H54 (cell line): Measurements from ENCODE around the gene CARD10.
A peak's percentile ranks its signal among the peaks of the same experiment; 100 is the strongest.

ENCODE experiments used
- DNase-seq: peaks from one replicate; pipeline ENCODE4 v3.0.0; 2011; ENCODE audit warnings: low spot score, mixed read lengths; ENCODE audit not compliant: insufficient read length
- FAIRE-seq: peaks from 3 replicates; lab custom pipeline; 2011; peaks lifted over from hg19 to GRCh38; lab: Jason Lieb, UNC
- POLR2A ChIP-seq: IDR thresholded peaks from 2 replicates; pipeline ENCODE4 v1.6.1; 2011; ENCODE audit warnings: low read depth, mild to moderate bottlenecking, low read length

Gene CARD10

GRCh38 chr22:37526376-37526775 is 7.2 kb upstream of the CARD10 start:
- FAIRE-seq (no peak), DNase-seq (no peak)

DNA sequence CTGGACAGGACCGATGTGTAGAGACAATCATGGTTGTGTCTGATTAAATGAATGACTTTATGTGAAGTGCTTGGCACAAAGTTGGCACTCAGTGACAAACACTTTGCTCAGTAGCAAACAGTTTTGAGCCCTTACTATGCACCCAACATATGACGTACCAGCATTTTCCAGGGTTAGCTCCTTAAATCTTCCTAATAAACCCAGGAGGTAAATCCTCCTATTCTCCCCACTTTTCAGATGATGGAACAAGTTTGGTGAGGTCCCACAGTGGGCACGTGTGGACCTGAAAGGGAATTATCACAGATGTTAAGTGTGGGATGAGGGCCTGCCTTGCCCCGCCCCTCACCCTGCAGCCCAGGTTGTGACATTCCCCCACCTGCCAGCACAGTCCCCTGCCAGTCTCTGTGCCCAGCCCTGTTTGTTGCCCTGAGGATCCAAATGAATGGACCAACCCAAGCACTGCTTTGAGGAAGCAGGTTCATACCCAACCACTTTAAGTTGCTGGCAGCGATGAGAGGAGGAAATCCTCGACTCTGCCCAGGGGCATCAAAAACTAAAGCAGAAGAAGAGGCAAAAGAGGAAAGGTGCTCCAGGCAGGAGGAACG is 6.6 kb upstream of the CARD10 start:
- DNase-seq (no peak), FAIRE-seq (no peak)
- TF ChIP-seq POLR2A = no peak

More at GRCh38 chr22:37526376-37526775, 7.2 kb upstream of the CARD10 start:
- TF ChIP-seq POLR2A = no peak

- FAIRE-seq = no peak
- TF ChIP-seq POLR2A = no peak
- DNase-seq = peak; percentile 77
Observed at GRCh38 chr22:37525073-37525745, 6.0 kb upstream of the CARD10 start.

DNA sequence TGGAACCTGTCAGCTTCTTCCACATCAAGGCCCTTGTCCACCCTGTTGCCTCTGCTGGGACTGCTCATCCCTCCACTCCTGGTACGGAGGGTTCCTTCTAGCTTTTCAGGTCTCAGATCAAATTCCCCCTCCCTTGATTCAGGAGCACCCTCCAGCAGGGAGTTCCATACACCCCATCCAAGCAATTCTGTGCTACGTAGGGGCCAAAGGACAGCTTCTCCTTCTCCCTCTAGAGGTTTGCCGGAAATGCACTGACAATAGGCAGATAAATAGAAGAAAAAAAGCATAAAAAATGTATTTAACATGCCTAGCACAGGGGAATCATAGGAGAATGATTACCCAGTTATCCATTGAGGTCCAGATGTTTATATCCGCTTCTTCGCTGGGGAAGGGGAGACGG is 3.3 kb upstream of the CARD10 start:
- FAIRE-seq = no peak
- no peak for TF ChIP-seq POLR2A
- no peak for DNase-seq

DNA sequence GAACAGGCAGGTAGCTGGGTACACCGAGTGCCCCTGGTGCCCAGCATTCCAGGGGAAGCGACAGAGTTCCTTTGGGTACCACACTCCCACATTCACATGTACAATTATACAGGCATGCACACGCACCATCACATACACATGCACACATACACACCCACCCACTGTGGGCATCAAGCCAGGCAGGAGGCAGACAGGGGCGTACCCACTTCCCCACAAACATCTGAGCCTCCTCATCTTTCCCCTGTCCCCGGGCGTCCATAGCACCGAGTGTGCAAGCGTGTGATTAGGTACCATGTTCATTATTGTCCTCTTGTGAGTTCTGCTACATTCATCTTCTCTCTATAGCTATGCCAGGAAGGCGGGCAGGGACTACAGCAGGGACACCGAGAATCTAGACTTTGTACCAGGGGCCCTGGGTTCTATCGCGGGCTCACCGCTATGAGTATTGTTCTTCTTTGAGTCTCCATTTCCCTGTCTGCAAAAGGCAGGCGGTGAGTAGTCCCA is 2.1 kb upstream of the CARD10 start:
- DNase-seq (no peak), FAIRE-seq (no peak)
- no peak for TF ChIP-seq POLR2A

GRCh38 chr22:37520776-37521191 is 1.6 kb upstream of the CARD10 start:
- no peak for TF ChIP-seq POLR2A
- no peak for DNase-seq
- no peak for FAIRE-seq

DNA sequence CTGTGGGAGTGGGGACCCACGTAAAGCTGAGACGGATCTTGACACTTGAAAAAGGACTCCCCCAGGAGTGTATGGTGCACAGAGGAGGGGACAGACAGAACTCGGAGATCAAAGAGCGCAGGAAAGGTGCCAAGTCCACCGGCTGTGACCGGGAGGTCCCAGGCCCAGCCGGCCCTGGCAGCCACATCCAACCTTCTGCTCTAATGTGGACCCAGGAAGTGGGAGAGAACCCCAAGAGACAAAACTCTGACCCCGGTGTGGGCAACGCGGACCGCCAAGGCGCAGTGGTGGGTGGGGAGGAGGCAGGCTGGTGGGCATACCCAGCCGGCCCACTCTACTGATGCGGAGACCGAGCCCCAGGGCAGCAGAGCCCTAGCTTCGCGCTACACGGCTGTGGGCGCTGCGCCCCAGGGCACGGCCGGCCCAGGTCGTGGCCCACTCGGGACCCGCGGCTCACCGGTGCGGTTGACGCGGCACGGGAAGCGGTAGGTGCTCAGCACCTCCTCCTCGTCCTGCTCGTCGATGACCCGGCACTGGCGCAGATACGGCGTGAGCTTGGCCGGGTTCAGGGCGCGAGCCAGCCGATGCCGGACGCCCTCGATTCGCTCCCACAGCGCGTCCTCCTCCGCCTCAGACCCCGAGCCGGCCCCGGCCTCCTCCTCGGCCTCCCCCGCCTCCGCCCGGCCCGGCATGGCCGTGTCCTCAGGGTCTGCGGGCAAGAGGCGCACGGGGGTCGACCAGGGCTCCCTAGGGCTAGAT is 527 bp downstream of the CARD10 start:
- FAIRE-seq (no peak), DNase-seq (no peak)

DNA sequence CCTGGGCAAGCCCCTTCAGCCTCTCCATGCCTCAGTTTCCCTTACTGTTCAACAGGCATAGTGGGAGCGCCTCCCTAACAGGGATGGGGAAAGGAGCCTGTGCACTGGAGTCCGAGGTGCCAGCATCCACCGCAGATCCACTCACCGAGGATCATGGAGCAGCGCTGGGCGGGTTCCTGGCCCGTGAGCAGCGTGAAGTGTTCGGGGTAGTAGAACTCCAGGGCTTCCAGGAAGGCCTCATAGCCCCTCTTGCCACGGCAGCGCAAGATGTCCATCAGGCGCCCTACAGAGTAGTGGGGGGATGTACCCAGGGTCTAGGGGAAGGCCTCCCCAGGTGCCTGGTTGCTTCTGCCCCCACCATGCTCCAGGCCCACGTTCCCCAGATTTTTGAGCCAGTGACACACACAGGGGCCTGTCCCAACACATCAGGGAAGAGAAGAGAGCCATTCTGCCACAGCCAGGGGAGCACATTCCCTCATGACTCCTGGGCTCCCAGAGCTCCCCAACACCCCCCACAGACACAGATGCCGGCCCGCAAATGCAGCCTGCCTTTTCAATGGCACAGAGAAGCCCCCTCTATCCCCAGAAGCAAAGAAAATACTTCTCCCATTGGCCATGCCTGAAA is 1.3 kb downstream of the CARD10 start:
- no peak for TF ChIP-seq POLR2A
- DNase-seq (no peak), FAIRE-seq (no peak)

More for the DNA sequence above, 527 bp downstream of the CARD10 start:
- no peak for TF ChIP-seq POLR2A

- DNase-seq = no peak
- TF ChIP-seq POLR2A = no peak
- no peak for FAIRE-seq
Observed at GRCh38 chr22:37516456-37516855, 2.8 kb downstream of the CARD10 start.

DNA sequence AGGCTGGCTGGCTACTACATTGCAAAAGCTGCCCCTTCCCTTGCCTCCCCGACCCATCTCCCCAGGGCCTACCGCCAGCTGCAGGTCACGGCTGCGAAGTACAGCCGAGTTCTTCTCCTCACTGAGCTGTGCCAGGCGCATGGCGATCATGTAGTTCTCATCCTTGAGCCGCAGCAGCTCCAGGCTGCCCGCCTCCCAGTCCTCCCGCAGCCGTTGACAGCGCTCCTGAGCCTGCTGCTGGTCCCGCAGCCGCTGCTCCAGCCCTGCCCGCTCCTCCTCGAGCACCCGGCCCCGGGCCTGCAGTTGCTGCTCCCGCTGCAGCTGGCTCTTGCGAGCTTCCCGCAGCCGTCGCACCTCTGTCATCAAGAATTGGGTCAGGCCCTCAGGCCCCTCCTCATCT is 3.3 kb downstream of the CARD10 start:
- no peak for DNase-seq
- no peak for FAIRE-seq
- TF ChIP-seq POLR2A = no peak

DNA sequence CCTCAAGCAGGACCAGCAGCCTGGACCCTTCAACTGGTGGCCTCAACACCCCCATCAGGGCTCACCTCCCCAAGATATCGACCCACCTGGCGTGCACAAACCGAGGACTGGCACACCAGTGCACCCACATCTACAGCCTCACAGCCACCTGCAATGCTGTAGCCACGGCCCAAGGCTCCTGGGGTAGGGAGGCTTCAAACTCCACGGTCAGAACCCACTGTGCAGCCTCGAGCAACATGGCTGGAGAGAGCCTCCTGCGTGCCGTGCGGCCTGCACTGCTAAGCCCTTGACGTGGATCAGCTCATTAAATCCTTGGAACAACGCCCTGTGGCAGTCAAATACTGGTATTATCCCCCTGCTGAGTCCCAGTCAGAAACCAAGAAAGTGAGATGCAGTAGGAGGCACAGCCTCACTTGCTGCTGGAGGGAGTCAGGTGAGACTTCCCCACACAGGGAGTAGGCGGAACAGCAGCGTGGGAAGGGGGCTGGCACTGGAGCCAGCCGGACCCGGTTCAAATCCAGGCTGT is 4.6 kb downstream of the CARD10 start:
- no peak for TF ChIP-seq POLR2A
- no peak for FAIRE-seq

DNA sequence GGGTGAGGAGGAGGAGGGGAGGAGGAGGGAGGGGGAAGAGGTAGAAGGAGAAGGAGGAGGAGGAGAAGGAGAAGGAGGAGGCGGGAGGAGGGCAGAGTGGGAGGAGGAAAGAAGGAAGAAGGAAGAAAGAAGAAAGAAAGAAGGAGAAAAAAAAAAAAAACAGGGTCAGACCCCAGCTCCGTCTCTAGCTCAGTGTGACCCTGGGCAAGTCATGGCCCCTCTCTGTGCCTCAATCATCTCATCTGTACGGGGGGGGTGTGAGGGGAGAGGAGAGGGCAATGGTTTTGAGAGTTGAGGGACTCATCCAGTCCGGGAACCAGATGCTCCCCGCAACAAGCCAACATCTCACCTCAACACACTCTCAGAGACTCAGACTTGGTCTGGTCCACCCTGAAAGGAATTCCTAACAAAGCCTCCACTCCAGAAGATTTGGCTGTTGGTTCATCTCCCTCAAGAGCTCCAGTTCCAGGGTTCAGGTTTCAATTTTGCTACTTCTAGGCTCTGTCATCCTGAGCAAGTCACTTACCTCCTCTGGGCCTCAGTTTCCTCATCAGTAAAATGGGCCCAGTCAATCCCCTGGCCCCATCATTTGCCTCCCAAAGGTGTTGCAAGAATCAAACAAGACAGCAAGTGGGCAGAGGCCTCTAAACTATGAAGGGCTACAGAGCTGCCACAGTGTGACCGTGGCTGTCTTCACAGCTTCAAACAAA is 7.7 kb downstream of the CARD10 start:
- no peak for TF ChIP-seq POLR2A
- DNase-seq = no peak
- FAIRE-seq = no peak

More for the DNA sequence above, 4.6 kb downstream of the CARD10 start:
- no peak for DNase-seq

GRCh38 chr22:37510091-37510490 is 9.1 kb downstream of the CARD10 start:
- DNase-seq = no peak
- no peak for FAIRE-seq
- TF ChIP-seq POLR2A = no peak
